GM04503 (cell line): ENCODE measurements around the gene MARCHF9.

Experiments used
- DNase-seq: peaks from one replicate; pipeline ENCODE4 v3.0.0-alpha.2; 2012; ENCODE audit warnings: low read depth

The MARCHF9 gene

GRCh38 chr12:57737467-57738460 lies 17.1 kb upstream of the MARCHF9 start:
- no peak for DNase-seq

- DNase-seq = no peak
These were observed 16.2 kb upstream of the MARCHF9 start, which contains the start of gene AGAP2 for GRCh38 chr12:57738661-57739237. AGAP2 (minus strand) TSS chr12:57738742; CDS start chr12:57738246, 496 bp downstream.

- no peak for DNase-seq
These were observed 15.5 kb upstream of the MARCHF9 start for GRCh38 chr12:57739387-57739786.

GRCh38 chr12:57739914-57740538 lies 14.9 kb upstream of the MARCHF9 start:
- no peak for DNase-seq

GRCh38 chr12:57740656-57741412 lies 14.1 kb upstream of the MARCHF9 start:
- no peak for DNase-seq

- no peak for DNase-seq
These were observed 13.5 kb upstream of the MARCHF9 start for GRCh38 chr12:57741413-57741789.

- DNase-seq = no peak
These were observed 12.8 kb upstream of the MARCHF9 start for GRCh38 chr12:57741844-57742738.

- DNase-seq = no peak
These were observed 11.1 kb upstream of the MARCHF9 start for GRCh38 chr12:57743769-57744168.

- no peak for DNase-seq
These were observed 10.6 kb upstream of the MARCHF9 start for GRCh38 chr12:57744194-57744776.

- peak; percentile 92 for DNase-seq
These were observed 10.0 kb upstream of the MARCHF9 start, which contains the start of gene TSPAN31 for GRCh38 chr12:57744777-57745484. TSPAN31 (plus strand) TSS chr12:57745039; CDS start chr12:57745155, 116 bp downstream.

- DNase-seq = no peak
These were observed 9.4 kb upstream of the MARCHF9 start for GRCh38 chr12:57745485-57745881.

GRCh38 chr12:57746025-57746424 lies 8.9 kb upstream of the MARCHF9 start:
- no peak for DNase-seq

GRCh38 chr12:57749061-57749460 lies 5.8 kb upstream of the MARCHF9 start:
- DNase-seq = no peak

GRCh38 chr12:57750561-57751431 lies 4.1 kb upstream of the MARCHF9 start:
- DNase-seq = no peak

GRCh38 chr12:57751432-57751787 lies 3.5 kb upstream of the MARCHF9 start:
- no peak for DNase-seq

GRCh38 chr12:57751788-57752667 lies 2.9 kb upstream of the MARCHF9 start, which contains the start of gene CDK4:
CDK4 (minus strand) TSS chr12:57752310; CDS start chr12:57751717, 593 bp downstream.
- DNase-seq = peak; percentile 94

GRCh38 chr12:57752668-57753000 lies 2.3 kb upstream of the MARCHF9 start:
- no peak for DNase-seq
